Psoas muscle (tissue), 8 donors: ENCODE data around the gene SFSWAP. TPM values are rescaled to one million over a fixed set of nuclear protein-coding genes. Genes with fewer than 3 reads are reported as not detected.

Source experiments
- ATAC-seq, 4 donors: fragments of 200-7000 bp; cut with Tn5 transposase; one replicate each; pipeline ENCODE4 v1.9.1; 2020; ENCODE audit warnings: moderate library complexity in 3 of 4, mild to moderate bottlenecking in 2 of 4
- DNase-seq, 2 donors: peaks; one replicate each; pipeline ENCODE4 v3.0.0-alpha.2; 2020
- H3K27ac ChIP-seq: fragments of 200-600 bp; one replicate; pipeline ENCODE4 v1.8.0; 2022
- H3K27me3 ChIP-seq, 3 donors: fragments of 200-600 bp in 1 of 3; one replicate each; pipeline versions ENCODE4 v1.6.1 to v1.8.0; 2013 to 2022; ENCODE audit warnings: low read length in 2 of 3, mild to moderate bottlenecking in 2 of 3, moderate library complexity in 1 of 3; ENCODE audit not compliant: insufficient read depth in 3 of 3
- H3K36me3 ChIP-seq, 2 donors: fragments of 200-600 bp in 1 of 2; one replicate each; pipeline versions ENCODE4 v1.6.1 to v1.8.0; 2013 to 2022; ENCODE audit warnings: low read depth in 1 of 2, mild to moderate bottlenecking in 1 of 2, moderate library complexity in 1 of 2; ENCODE audit not compliant: insufficient read depth in 1 of 2
- H3K4me1 ChIP-seq: fragments of 200-600 bp; one replicate; pipeline ENCODE4 v1.8.0; 2022
- H3K4me3 ChIP-seq: fragments of 200-600 bp; one replicate; pipeline ENCODE4 v1.8.0; 2022; ENCODE audit warnings: mild to moderate bottlenecking
- H3K9me3 ChIP-seq: fragments of 200-600 bp; one replicate; pipeline ENCODE4 v1.8.0; 2022
- WGBS, 3 donors: extraction: QIAGEN DNeasy Blood & Tissue Kit; methylation state at CpG; one replicate each; pipeline versions ENCODE4 v1.1.6 to v1.1.7; 2013; 5-methylcytosine and 5-hydroxymethylcytosine counted together
- intact Hi-C, 2 donors: fragments of 100-400 bp; cut with DNase I; formaldehyde crosslinking; loops; one replicate each; pipeline versions ENCODE4 v1.11.0 to v1.14.2; 2022
- polyA plus RNA-seq, 3 donors: library from polyadenylated mRNA; stranded (reverse); fragments of 200-250 nt; gene quantifications; one replicate each; pipeline ENCODE4 v1.2.3, GENCODE V29; 2013
- total RNA-seq, 4 donors: library from RNA; stranded (reverse); fragmentation: NEBNext Ultra II Directional in 2 of 4; extraction: Animal tissue kit (Norgen Biotek cat#: 25700) in 2 of 4; gene quantifications; one replicate each; pipeline versions ENCODE4 v1.2.1 to v1.2.4, GENCODE V29; 2021 to 2023
- TF ChIP-seq, protein P1 (sequence below): fragments of 200-600 bp; IDR thresholded peaks from one replicate; pipeline ENCODE4 v1.8.0; 2022; ENCODE audit warnings: antibody characterized with exemption
- donor health status: healthy with polysubstance abuse.
- donor health status: DM: no; HTN: no; CAD: no; lungs with moderate emphysema.
- donor health status: Bipolar disorder and iron deficiency.
- donor health status: healthy.
- donor health status: DM: yes; HTN: yes; CAD: no.
- donor health status: DM: no; HTN: no; CAD: no.
- donor health status: DM: no; HTN: no; CAD: no.
- donor health status: DM: yes; HTN: yes; CAD: no.

The SFSWAP gene
- total and polyA plus RNA-seq, 7 donors, result 19.4 to 34.3 (median 23.5) TPM

DNA sequence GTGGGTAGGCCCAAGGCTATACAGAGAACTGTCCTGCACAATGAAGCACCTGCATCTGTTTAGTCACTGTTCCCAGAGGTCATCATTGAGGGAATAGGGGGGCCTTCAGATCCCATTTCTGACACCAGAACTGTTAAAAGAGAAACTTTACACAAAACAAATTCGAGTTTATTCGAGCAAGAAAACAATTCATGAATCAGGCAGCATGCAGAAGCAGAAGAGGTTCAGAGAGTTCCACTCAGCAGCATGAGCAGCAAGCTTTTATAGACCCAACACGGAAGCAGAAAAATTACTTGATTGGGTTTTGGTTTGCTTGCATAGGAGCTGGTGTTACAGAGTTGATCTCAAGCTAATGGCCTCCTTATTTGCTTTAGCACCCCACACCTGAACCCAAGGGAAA is 1.7 kb upstream of the SFSWAP start:
- Histone ChIP-seq H3K36me3 (peaks cover 0 to 9% of the 10 kb centered on the region in 2 donors), H3K4me3 (no peak overlapping the region), H3K9me3 (peaks cover 11% of the 10 kb centered on the region), H3K27ac (no peak overlapping the region), H3K4me1 (peaks cover 12% of the 10 kb centered on the region), H3K27me3 (no peaks in the 10 kb centered on the region)
- DNase-seq, result no peak
- intact Hi-C loops, result no loop called here
- ATAC-seq, result no peak
- WGBS, 3 donors, result 90 to 95% (median 91%) methylated on average over 3 of the region's 3 CpGs
- TF ChIP-seq, protein P1, sequence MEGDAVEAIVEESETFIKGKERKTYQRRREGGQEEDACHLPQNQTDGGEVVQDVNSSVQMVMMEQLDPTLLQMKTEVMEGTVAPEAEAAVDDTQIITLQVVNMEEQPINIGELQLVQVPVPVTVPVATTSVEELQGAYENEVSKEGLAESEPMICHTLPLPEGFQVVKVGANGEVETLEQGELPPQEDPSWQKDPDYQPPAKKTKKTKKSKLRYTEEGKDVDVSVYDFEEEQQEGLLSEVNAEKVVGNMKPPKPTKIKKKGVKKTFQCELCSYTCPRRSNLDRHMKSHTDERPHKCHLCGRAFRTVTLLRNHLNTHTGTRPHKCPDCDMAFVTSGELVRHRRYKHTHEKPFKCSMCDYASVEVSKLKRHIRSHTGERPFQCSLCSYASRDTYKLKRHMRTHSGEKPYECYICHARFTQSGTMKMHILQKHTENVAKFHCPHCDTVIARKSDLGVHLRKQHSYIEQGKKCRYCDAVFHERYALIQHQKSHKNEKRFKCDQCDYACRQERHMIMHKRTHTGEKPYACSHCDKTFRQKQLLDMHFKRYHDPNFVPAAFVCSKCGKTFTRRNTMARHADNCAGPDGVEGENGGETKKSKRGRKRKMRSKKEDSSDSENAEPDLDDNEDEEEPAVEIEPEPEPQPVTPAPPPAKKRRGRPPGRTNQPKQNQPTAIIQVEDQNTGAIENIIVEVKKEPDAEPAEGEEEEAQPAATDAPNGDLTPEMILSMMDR, result no peak

DNA sequence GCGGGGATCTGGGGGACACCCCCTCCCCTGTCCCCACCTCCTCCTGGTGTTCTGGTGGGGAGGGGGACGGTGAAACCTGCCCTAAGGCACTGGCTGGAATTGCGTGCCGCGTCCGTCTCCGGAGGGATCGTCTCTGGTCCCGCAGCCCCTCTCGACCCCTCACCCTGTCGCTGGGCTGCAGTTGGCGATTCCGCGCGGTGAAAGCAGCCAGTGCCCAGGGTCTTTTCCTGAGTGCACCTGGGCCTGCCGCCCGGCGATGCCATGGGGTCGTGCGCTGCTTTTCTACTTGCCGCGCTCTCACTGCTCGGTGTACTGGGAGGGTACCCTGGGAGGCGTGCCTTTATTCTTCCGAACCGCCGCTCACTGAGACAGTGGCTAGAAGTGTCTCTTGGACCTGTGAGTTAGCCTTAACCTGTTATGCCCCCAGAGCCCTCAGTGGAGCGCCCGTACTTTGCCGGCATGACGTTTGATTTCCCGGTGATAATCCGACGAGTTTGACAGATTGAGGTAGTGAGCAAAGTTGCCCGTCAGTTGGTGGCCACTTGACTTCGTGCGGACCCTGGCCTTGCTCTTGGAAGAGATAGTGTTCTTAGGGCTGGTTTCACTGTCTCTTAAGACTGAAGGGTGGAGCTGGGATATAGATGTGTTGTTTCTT is 788 bp downstream of the SFSWAP start:
- H3K4me3 ChIP-seq, result peak overlapping the region; percentile 97
- H3K4me1 ChIP-seq, result peaks cover 12% of the 10 kb centered on the region
- TF ChIP-seq, protein P1, result no peak
- ATAC-seq (peak in 1 of 4 donors; percentile 11), DNase-seq (no peak)
- no peaks in the 10 kb centered on the region for H3K27me3 ChIP-seq
- H3K9me3 ChIP-seq, result no peaks in the 10 kb centered on the region
- H3K27ac ChIP-seq, result peak overlapping the region; percentile 98
- intact Hi-C loops, result no loop called here
- H3K36me3 ChIP-seq, result peaks cover 0 to 34% of the 10 kb centered on the region in 2 donors
- WGBS, 3 donors, result 0 to 1% (median 1%) methylated on average over 36 to 37 of the region's 37 CpGs

DNA sequence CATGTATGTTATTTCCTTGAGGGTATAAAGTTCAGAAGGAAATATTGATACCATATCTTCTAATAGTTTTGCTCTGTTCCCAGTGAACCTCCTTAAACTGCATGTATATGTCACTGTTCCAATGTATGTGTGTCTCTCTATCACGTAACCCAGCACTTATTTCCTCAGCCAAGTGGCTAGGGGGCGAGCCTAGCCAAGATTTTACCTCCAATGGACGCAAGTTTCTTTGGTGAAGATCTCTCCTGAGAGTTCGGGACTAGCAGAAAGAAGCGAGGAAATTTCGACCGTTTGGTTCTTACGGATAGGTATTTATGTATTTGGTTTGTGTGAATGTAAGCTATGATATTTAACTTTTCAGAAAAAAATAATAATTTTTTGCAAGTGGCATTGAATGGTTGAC is 2.5 kb downstream of the SFSWAP start:
- no peaks in the 10 kb centered on the region for H3K9me3 ChIP-seq
- peaks cover 0 to 51% of the 10 kb centered on the region in 2 donors for H3K36me3 ChIP-seq
- TF ChIP-seq, protein P1, result no peak
- intact Hi-C loops, result no loop called here
- no peak for DNase-seq
- H3K4me1 ChIP-seq, result peaks cover 12% of the 10 kb centered on the region
- no peaks in the 10 kb centered on the region for H3K27me3 ChIP-seq
- WGBS, 3 donors, result 78 to 81% (median 81%) methylated on average over 8 of the region's 8 CpGs
- no peak overlapping the region for H3K4me3 ChIP-seq
- H3K27ac ChIP-seq, result no peak overlapping the region
- no peak for ATAC-seq

DNA sequence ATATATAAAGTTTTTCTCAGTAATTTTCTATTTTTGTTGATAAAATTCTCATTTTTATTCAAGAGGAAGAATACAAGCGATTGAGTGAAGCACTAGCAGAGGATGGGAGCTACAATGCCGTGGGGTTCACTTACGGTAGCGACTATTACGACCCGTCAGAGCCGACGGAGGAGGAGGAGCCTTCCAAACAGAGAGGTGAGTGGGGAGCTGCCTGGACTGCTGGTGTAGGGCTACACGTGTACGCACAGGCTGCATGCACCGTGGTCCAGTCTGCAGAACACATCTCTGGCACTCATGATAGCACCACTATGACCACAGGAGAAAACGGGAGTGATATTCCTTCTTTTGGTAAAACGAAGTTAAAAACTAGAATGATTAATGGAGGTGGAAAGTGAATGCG is 3.9 kb downstream of the SFSWAP start:
- Histone ChIP-seq H3K9me3 (no peaks in the 10 kb centered on the region), H3K36me3 (peaks cover 3 to 65% of the 10 kb centered on the region in 2 donors), H3K4me3 (no peak overlapping the region), H3K4me1 (peaks cover 12% of the 10 kb centered on the region), H3K27me3 (no peaks in the 10 kb centered on the region), H3K27ac (no peak overlapping the region)
- intact Hi-C loops, result loop anchor here in 1 of 2 donors (5.0 kb wide), 1 partner anchor 43 kb away; no protein-coding TSS in a partner anchor
- WGBS, 3 donors, result 87 to 95% (median 91%) methylated on average over 14 of the region's 14 CpGs
- ATAC-seq (no peak), DNase-seq (no peak)
- TF ChIP-seq, protein P1, result no peak
